HG03469 (cell line): ENCODE data around the gene ADAMTSL3.

ENCODE experiments used
- ATAC-seq: cut with Tn5 transposase; IDR thresholded peaks from one replicate; pipeline ENCODE4 v1.9.1; 2021; ENCODE audit warnings: mild to moderate bottlenecking, moderate library complexity, moderate number of reproducible peaks; ENCODE audit not compliant: unreplicated experiment

Gene ADAMTSL3

DNA sequence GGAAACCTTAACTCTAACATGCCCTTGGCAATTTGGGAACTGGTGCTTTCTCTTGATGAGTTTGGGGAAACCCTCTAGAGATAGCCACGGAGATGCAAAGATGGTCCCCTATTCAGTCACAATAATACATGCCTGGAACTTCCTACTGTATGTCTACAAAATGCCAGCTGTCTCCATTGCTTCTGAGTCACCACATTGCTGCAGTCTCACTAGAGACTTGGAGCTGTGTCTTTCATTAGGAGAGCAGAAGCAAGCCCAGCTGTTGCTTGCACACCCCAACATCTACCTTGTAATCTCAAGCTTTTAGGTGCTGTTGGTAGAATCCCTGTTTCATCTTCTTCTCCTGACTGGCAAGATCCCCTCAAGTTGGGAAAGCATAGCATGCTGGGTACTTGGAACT lies 261.0 kb downstream of the ADAMTSL3 start:
- ATAC-seq = no peak

DNA sequence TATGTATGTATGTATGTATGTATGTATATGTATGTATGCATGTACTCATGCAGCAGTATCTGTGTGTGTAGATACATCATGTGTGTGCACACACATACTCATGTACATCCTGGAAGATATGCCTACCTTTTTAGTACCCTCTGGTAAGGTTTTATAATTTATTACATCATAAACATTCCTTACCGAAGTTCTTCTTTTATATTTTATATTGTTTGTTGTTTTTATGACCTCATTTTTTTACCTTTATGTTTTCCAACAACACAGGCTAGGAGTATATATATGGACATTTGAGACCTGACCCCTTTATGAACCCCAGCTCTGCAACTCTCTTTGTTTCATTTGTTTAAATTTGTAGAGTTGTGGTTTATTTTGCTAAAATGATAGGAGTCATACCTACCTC lies 263.5 kb downstream of the ADAMTSL3 start:
- ATAC-seq = no peak

DNA sequence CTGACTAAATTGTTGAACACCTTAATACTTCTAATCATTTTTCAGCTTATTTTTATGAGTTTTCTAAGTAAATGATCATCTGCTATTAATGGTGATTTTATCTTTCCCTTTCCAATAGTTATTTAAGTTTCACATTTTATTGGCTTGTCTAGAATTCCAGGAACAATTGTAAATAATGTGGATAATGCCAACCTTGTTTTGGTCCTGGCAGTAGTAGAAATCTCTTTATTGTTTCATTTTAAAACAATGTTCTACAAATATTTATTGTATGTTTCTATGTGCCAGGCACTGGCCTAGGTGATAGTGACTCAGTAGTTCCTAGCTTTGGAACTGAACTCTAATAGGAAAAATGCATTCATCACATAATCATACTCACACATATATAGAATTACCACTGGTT lies 264.1 kb downstream of the ADAMTSL3 start:
- ATAC-seq = no peak

DNA sequence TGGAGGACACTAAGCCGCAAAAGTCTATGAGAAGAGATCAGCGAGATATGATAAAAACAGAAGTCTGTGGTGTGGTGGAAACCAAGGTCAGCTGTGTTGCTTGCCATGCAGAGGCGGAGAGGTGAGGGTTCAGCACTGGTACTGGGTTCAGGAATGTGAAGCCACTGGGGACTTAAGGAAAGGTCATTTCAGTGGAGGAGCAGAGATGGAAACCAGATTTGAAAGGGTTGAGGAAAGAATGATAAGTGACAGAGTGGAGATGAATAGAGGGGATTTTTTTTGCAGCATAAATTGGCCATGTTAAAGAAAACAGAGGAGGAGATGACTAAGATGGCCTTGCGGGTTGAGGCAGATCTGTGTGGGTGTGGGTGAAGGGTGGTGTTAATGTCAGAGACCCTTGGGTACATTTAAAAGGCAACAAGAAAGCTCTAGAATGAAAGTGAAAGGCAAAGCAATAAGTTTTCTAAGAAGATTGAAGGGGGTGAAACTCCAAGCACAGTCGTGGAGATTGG lies 265.5 kb downstream of the ADAMTSL3 start:
- no peak for ATAC-seq

DNA sequence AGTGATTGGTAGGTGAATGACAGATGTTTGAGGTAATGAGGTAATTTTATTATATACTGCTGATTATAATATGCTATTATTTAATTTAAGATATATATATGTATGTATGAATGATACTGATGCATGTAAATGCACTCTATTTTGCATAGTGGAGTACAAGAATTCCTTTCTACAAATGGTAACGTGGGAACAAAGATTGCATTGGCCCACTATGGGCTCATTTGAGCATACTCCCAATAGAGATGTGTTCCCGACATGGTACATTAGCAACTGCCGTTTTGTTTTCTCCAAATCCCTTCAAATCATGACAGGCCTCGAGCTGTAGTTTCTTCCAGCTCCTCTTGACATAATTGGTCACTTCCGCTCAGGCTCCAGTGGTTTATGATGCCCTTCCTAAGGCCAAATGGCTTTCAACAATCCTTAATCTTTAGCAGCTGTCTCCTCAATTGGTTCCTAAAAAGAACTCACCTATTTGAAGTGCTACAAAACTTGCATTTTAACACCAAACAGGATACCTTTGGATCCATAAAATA lies 266.1 kb downstream of the ADAMTSL3 start:
- ATAC-seq = no peak

DNA sequence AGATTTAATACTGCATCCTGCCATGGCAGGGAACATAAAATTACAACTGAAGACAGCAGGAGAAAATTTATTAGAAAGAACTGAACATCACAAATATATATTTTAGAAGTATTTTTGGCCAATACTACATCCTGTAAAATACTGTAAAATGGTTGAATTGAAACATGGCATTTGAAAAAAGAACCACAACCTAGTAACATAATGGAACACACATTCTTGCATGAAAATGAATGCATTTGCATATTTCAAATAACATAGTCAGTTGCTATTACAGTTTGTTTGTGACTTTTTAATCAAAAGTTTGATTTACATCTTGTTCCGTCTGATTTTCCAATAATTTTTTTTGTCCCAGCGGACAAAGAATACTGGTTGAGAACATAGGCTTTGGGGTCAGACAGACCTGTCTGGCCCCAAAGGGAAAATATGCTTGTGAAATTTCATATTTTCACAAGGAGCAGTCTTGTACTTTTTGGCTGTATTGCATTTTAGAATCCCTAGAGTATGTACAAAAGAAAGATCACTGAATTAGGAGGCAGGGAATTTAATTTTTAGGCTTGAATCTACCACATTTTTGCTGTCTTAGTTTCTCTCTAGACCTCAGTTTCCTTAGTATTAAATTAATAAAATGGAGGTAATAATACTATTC lies 268.8 kb downstream of the ADAMTSL3 start:
- ATAC-seq = no peak

DNA sequence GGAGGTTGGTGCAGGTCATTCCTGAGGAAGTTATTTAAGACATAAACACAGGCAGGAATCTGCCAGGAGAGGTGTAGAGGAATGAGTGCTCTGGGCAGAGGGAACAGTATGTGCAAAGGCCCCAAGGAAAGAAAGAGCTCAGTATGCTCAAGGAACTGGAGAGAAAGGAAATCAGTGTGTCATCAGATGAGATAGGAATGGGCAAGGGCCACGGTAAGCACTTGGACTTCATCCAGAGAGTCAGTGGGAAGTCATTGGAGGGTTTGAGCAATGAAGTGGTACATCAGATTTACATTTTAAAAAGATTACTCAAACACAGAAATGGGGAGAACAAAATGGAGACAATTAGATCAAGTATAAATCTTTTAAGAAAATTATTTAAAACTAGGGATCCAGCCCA lies 272.2 kb downstream of the ADAMTSL3 start:
- no peak for ATAC-seq

DNA sequence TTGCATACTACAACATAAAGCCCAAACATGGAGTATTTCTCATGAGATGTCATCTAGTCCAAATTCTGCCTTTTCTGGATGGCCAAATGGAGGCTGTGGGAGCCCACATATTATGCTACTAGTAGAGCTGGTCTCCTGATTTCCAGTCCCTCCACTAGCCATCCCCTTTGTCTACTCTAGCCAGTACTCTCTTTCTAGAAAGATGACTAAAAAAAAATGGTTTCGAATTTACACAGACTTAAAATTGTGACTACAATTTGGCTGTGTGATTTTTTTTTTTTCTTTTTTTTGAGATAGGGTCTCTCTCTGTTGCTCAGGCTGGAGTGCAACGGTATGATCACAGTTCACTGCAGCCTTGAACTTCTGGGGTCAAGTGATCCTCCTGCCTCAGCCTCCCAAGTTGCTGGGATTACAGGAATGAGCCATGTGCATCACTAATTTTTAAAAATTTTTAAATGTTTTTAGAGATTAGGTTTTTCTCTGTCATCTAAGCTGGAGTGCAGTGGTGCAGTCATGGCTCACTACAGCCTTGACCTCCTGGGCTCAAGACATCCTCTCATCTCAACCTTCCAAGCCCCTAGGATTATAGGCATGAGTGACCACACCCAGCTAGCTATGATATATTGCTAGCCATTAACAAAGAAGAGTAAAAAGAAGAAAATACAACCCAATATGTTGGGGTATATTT lies 273.9 kb downstream of the ADAMTSL3 start:
- ATAC-seq = no peak

DNA sequence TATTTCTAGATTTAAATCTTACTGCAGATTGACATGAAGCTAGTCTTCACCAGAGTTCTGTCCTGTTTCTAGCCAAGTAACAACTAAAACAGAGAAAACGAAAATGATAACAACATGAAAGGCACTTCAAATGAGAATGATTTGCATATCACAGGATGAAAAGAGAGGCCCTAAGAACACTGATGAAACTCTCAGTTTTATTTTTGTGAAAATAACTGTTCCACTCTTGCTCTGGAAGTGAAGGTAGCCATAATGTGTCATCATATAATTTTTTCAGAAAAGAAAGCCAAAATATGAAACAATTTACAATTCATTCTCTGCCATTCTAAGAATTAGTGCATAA lies 274.4 kb downstream of the ADAMTSL3 start:
- peak; percentile 61 for ATAC-seq

DNA sequence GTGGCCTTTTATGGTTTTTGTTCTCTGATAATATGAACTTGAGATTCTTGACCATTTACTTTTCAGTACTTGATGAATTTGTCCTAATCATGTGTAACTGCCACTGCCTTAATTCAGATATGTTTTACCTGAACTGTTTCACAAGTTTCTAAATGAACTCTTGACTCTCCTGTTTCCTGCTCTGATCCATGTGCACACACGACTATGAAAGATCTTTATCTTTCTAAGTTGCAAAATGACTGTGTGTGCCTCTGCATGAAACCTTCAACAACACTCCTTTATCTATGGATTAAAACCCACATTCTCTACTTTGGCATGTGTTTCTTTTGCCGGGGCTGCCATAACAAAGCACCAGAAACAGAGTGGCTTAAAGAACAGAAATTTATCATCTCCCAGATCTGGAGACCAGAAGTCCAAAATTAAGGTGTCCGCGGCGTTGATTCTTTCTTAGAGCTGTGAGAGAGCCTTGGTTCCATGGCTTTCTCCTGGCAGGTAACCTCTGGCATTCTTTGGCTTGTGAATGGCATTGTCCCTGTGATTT lies 275.0 kb downstream of the ADAMTSL3 start:
- no peak for ATAC-seq

DNA sequence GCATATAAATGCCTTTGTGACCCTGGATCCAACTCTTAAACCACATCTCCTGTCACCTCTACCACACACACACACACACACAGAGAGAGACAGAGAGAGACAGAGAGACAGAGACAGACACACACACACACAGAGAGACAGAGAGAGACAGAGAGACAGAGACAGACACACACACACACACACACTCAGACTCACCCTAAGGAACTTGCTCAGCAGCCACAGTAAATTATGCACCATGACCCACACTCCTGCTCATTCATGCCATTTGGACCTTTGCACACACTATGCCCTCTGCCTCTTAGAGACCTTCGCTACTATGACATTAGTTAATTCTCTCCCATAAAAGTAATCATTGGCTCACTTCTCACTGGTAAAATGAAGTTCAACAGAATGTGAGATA lies 275.7 kb downstream of the ADAMTSL3 start:
- no peak for ATAC-seq

DNA sequence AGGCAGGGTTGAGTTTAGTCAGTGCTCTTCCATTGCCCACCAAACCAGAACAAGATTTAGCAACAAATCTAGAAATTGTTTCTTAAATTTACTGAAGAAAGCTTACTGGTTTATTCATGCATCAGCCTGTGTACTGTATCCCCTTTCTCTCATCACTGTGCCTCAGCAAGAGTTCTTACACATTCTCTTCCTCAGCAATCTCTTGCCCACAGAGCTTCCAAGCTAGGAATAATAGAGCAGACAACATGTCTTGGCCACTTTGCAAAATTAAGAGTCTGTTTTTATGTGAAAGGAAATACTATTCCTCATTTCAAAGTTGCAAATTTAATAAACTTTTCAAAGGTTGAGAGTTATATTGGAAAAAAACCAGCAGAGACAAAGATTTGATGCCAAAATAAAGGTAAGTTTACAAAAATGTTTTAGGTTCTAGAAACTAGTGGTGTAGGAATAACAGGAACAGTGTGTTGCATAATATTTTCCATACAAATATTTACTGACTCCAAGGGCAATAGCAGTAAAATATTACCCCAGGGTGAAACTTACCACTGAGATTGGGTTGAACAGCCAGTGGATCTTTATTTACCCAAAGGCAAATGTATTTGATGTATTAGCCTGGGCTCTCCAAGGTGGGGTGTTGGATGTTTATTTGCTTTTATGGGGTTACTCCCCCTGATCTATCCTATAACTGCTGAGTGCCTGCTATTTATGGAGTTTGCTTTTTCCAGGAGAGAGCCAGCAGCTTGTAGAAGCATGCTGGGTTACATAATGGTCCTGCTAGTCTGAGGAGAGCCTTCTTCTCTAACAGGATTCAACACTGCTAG lies 276.7 kb downstream of the ADAMTSL3 start:
- no peak for ATAC-seq

DNA sequence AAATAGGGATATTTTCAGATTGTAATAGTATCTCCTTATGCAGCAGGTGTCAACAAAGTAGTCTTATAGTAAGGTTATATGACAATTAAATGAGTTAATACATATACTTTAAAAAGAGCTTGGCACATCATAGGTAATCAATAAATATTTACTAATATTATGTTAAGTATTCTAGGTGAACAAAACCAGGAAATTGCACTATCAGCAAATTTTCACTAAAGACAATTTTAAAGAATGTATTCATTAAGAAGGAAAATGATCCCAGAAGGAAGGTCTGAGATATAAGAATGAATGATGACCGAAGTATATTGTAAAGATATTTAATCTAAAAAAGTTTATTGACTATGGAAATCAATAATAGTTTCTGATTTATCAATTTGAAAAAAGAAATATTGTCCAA lies 281.9 kb downstream of the ADAMTSL3 start:
- ATAC-seq = no peak

DNA sequence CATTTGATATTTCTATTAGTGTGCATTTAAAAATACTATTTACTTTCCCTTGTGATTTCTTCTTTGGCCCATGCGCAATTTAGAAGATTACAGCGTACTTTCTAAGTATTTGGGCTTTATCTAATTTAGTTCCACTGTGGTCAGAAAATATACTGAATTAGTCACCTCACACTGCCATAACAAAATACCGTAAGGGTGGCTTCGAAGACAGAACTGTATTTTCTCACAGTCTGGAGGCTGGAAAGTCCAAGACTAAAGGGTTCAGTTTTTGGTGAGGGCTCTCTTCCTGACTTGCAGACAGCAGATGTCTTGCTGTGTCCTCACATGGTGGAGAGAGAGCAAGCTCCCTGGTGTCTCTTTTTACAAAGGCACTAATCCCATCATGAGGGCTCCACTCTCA lies 286.2 kb downstream of the ADAMTSL3 start:
- no peak for ATAC-seq

DNA sequence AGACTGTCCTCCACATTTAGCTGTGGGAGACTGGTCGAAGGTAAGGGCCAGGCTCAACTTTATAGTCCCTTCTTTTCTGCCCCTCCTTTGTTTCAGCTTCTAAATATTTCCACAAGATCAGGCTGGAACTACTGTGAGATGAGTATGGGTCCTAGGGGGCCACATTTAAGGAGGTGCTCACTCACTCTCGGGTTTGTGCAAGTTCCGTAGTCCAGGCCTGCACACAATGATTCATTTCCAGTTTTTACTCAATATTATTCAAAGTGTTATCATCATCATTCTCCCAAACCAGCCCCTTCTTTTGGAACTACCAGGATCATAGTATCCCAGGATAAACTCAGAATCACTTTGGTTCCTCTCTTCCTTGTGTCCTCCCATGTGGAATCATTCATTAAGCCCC lies 289.1 kb downstream of the ADAMTSL3 start:
- no peak for ATAC-seq

DNA sequence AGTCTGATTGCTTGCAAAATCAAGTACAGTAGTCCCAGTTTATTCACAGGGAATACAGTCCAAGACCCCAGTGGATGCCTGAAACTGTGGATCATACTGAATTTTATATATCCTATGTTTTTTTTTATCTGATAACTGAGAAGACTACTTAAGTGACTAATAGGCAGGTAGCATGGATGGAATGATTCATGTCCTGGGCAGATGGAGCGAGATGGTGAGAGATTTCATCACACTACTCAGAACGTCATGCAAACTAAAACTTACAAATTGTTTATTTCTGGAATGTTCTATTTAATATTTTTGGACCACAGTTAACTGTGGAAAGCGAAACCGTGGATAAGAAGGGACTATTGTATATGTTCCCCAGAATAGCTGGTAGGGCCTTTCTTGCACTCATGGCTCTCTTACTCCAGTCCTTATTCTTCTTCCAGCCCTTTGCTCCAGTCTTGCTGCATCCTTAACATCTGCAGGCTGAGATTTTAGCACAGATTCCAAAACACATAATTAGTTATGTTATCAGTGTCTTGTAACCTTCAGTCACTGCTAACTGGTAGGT lies 290.0 kb downstream of the ADAMTSL3 start:
- ATAC-seq = no peak

DNA sequence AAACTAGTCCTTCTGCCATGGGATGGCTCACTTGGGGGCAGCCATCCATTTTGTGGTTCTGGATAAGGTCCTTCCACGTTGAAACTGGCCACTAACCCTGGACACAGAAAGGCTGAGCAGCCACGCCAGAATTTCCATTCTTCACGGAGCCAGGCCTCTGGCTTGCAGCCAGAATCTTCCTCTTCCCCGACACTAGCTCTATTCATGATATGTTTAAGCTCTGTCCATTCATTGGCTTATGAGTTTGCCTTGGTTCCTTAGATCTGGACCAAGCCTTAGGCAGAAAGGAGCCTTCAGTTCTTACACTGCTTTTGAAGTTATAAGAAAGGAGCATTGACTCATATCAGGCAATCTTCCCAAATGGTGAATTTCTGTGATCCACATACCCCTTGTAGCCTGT lies 293.2 kb downstream of the ADAMTSL3 start:
- ATAC-seq = no peak

DNA sequence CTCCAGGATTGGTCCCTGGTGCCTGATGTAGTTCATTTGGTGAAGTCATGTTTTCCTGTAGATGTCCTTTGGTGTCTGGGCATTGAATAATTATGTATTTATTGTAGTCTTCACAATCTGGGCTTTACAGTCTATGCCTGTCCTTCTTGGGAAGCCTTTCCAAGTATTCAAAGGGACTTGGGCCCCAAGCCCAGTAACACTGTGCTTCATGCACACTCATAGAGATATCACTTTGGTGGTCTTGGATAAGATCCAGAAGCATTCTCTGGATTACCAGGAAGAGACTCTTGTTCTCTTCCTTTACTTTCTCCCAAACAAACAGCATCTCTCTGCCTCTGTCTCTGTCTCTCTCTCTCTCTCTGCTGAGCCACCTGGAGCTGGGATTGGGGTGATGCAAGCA lies 300.6 kb downstream of the ADAMTSL3 start:
- ATAC-seq = no peak

DNA sequence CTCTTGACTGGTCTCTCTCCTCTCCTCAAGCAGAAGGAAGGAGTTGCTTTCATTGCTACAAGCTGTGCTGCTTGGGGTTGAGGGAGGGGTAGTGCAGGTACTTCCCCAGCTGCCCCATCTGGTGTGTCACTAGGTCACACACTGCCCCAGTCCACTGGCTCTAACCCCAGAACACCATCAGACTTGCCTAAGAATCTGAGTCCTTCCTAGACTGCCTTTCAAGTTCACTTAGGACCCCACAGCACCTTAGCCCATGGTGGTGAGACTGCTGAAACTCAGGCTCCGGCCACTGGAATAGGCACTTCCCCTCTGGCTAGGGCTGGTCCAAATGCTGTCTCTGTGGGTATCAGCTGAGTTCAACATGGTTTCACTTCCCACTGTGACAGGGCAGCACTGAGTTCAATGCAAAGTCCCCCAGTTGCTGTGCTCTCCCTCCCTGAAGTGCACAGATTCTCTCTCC lies 301.9 kb downstream of the ADAMTSL3 start:
- peak; percentile 91 for ATAC-seq

DNA sequence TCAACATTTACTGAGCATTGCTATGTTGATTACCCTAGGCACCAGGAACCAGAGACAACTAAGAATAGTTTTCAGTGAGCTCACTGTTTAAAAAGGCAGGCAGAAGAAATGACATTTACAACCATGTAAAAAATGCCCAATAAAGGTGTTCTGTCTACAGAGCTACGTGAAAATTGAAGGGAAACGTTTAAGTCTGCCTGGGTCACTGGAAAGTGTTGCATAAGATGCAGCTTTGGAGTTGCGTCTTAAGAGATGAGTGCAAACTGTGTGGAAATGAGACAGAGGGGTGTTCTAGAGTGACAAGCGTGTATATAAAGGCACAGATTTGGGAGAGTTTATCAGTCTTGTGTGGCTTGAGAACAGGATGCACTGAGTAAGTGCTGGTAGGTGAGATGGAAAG lies 303.0 kb downstream of the ADAMTSL3 start:
- no peak for ATAC-seq

DNA sequence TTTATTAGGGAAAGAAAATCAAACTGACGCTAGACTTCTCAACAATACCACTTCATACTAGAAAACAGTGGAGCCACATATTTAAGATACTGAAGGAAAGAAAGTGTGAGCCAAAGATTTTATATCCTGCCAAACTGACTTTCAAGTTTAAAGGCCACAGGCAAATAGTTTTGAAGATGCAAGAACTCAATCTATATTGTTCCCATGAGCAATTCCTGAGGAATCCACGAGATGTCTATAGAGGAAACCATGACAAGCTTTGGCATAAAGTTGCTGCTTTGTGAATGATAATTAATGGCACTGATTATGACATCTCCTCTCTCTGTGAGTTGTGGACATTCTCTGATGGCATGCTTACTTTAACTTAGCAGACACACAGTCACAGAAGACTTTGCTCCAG lies 305.6 kb downstream of the ADAMTSL3 start:
- no peak for ATAC-seq
